LNCaP clone FGC (cell line): ENCODE results near the gene PALM.

Source experiments
- DNase-seq: peaks from one replicate; pipeline ENCODE4 v3.0.0-alpha.2; 2011; ENCODE audit warnings: low read depth
- H3K4me3 ChIP-seq: 2 replicates; pipeline ENCODE4 v1.5.1; 2011; ENCODE audit warnings: mild to moderate bottlenecking, low read depth, low read length, control low read depth
- CTCF ChIP-seq: IDR thresholded peaks from 2 replicates; pipeline ENCODE4 v1.5.1; 2012; ENCODE audit warnings: mild to moderate bottlenecking; ENCODE audit not compliant: control insufficient read depth, insufficient read depth; ENCODE audit errors: extremely low read depth

The PALM gene

GRCh38 chr19:731000-731399, 22.3 kb downstream of the PALM start:
- DNase-seq: no peak
- H3K4me3 ChIP-seq: no peak overlapping the region
- TF ChIP-seq CTCF: no peak

- no peak overlapping the region for H3K4me3 ChIP-seq
- no peak for DNase-seq
- no peak for TF ChIP-seq CTCF
Measured at GRCh38 chr19:732148-733069, 23.7 kb downstream of the PALM start.

GRCh38 chr19:734716-735115, 26.0 kb downstream of the PALM start:
- TF ChIP-seq CTCF: no peak
- no peak overlapping the region for H3K4me3 ChIP-seq
- DNase-seq: no peak

GRCh38 chr19:736125-736524, 27.4 kb downstream of the PALM start:
- no peak overlapping the region for H3K4me3 ChIP-seq
- no peak for TF ChIP-seq CTCF
- no peak for DNase-seq

GRCh38 chr19:737591-738093, 28.9 kb downstream of the PALM start:
- no peak overlapping the region for H3K4me3 ChIP-seq
- no peak for DNase-seq
- peak; percentile 45 for TF ChIP-seq CTCF

GRCh38 chr19:738509-739128, 29.9 kb downstream of the PALM start:
- no peak for TF ChIP-seq CTCF
- DNase-seq: no peak
- H3K4me3 ChIP-seq: no peak overlapping the region
